Caco-2 (cell line): Measurements from ENCODE around the gene SLC6A6. TPM values are rescaled to one million over a fixed set of nuclear protein-coding genes. Genes with fewer than 3 reads are reported as not detected.

Source experiments
- BruUV-seq: library from RNA; stranded (reverse); fragments of 400-500 nt; replicated peaks from 2 replicates; lab custom pipeline; 2021; lab: Mats Ljungman, UMichigan
- CTCF ChIA-PET: fragments of 300-600 bp; sonication (Branson Sonifier 250); formaldehyde crosslinking; loops from one replicate; lab custom pipeline; 2022; ENCODE audit warnings: antibody characterized with exemption; lab: Charles Lee
- POLR2A ChIA-PET: fragments of 300-600 bp; sonication (Branson Sonifier 250); formaldehyde crosslinking; loops from one replicate; lab custom pipeline; 2022; ENCODE audit warnings: antibody characterized with exemption; lab: Charles Lee
- DNase-seq, 2 experiments: peaks; one replicate each; pipeline versions ENCODE4 v3.0.0 to v3.0.0-alpha.2; 2020 to 2022
- H3K27me3 ChIP-seq: replicated peaks from 2 replicates; pipeline ENCODE4 v1.6.0; 2011; ENCODE audit warnings: low read length; ENCODE audit not compliant: control insufficient read depth, insufficient read depth
- H3K36me3 ChIP-seq: 2 replicates; pipeline ENCODE4 v1.5.1; 2011; ENCODE audit warnings: low read length; ENCODE audit not compliant: control insufficient read depth, insufficient read depth
- H3K4me1 ChIP-seq: fragments of 250-450 bp; sonication (Bioruptor Pico); 2 replicates; pipeline ENCODE4 v1.5.1; 2020; ENCODE audit warnings: mild to moderate bottlenecking
- H3K4me3 ChIP-seq: 2 replicates; pipeline ENCODE4 v1.5.1; 2011; ENCODE audit warnings: low read depth, mild to moderate bottlenecking, control low read depth, low read length
- H3K9me3 ChIP-seq: fragments of 250-450 bp; sonication (Bioruptor Pico); 2 replicates; pipeline ENCODE4 v1.5.1; 2020; ENCODE audit warnings: mild to moderate bottlenecking, moderate library complexity
- H3K27ac Mint-ChIP-seq: one replicate; pipeline ENCODE4 v1.8.0; 2022; ENCODE audit warnings: mixed read lengths; ENCODE audit not compliant: unreplicated experiment
- H3K27me3 Mint-ChIP-seq: one replicate; pipeline ENCODE4 v1.8.0; 2022; ENCODE audit warnings: mixed read lengths; ENCODE audit not compliant: insufficient read depth, unreplicated experiment
- H3K36me3 Mint-ChIP-seq: one replicate; pipeline ENCODE4 v1.8.0; 2022; ENCODE audit warnings: mild to moderate bottlenecking, mixed read lengths; ENCODE audit not compliant: insufficient read depth, unreplicated experiment
- H3K4me1 Mint-ChIP-seq: one replicate; pipeline ENCODE4 v1.8.0; 2022; ENCODE audit warnings: low read depth, mixed read lengths; ENCODE audit not compliant: unreplicated experiment
- H3K4me3 Mint-ChIP-seq: one replicate; pipeline ENCODE4 v1.8.0; 2022; ENCODE audit warnings: mild to moderate bottlenecking, moderate library complexity, mixed read lengths; ENCODE audit not compliant: unreplicated experiment
- H3K9me3 Mint-ChIP-seq: one replicate; pipeline ENCODE4 v1.8.0; 2022; ENCODE audit warnings: mixed read lengths; ENCODE audit not compliant: unreplicated experiment
- CTCF ChIP-seq, 2 experiments: fragments of 200-600 bp in 1 of 2; IDR thresholded peaks; 1 replicate in 1 of 2; 2 replicates in 1 of 2; pipeline versions ENCODE4 v1.5.1 to v1.8.0; 2011 to 2022; ENCODE audit warnings: antibody characterized with exemption in 1 of 2, control low read depth in 1 of 2, inconsistent platforms in 1 of 2, low read depth in 1 of 2, low read length in 1 of 2, mild to moderate bottlenecking in 1 of 2, moderate library complexity in 1 of 2; ENCODE audit not compliant: insufficient read depth in 1 of 2, severe bottlenecking in 1 of 2, unreplicated experiment in 1 of 2
- intact Hi-C: fragments of 100-400 bp; cut with micrococcal nuclease; formaldehyde crosslinking; loops from one replicate; pipeline ENCODE4 v1.10.0; 2022; ENCODE audit not compliant: unreplicated experiment
- total RNA-seq: library from RNA; stranded (reverse); gene quantifications from 2 replicates; pipeline ENCODE4 v1.2.3, GENCODE V29; 2022

SLC6A6 gene
- total RNA-seq, 1 experiment from 2014 or later = 49.6 TPM

- CTCF ChIA-PET = no interaction called here
Observed at GRCh38 chr3:14452740-14453710, 50.6 kb downstream of the SLC6A6 start.

GRCh38 chr3:14453876-14454638, 51.7 kb downstream of the SLC6A6 start:
- Histone ChIP-seq H3K27me3 (no peaks in the 10 kb centered on the region), H3K9me3 (no peaks in the 10 kb centered on the region), H3K36me3 (peaks cover 2% of the 10 kb centered on the region), H3K4me3 (no peak overlapping the region), H3K4me1 (no peaks in the 10 kb centered on the region)
- Mint-ChIP-seq H3K27ac (no peak overlapping the region), H3K27me3 (no peaks in the 10 kb centered on the region), H3K9me3 (no peaks in the 10 kb centered on the region), H3K4me3 (no peak overlapping the region), H3K4me1 (no peaks in the 10 kb centered on the region), H3K36me3 (peaks cover 65% of the 10 kb centered on the region)
- no TSS peak for BruUV-seq
- TF ChIP-seq CTCF (IDR thresholded peaks at IDR 0.05; ENCODE audit: insufficient read depth in 1 of 2, low read depth in 1 of 2, low read length in 1 of 2, severe bottlenecking in 1 of 2, unreplicated experiment in 1 of 2) = no peak
- ChIA-PET CTCF (no interaction called here), POLR2A (interaction anchor here (0.5 kb wide), 1 partner anchor 1485 kb away, joined by 3 read pairs; no protein-coding TSS in a partner anchor)
- DNase-seq = no peak
- intact Hi-C loops = no loop called here

More at GRCh38 chr3:14452740-14453710, 50.6 kb downstream of the SLC6A6 start:
- H3K4me3 Mint-ChIP-seq = no peak overlapping the region
- DNase-seq = no peak
- no peak overlapping the region for H3K27ac Mint-ChIP-seq
- BruUV-seq = no TSS peak
- no peaks in the 10 kb centered on the region for H3K27me3 Mint-ChIP-seq
- peaks cover 6% of the 10 kb centered on the region for H3K36me3 ChIP-seq
- H3K4me3 ChIP-seq = no peak overlapping the region
- no peaks in the 10 kb centered on the region for H3K9me3 Mint-ChIP-seq
- intact Hi-C loops = no loop called here
- H3K4me1 Mint-ChIP-seq = no peaks in the 10 kb centered on the region
- H3K27me3 ChIP-seq = no peaks in the 10 kb centered on the region
- H3K4me1 ChIP-seq = no peaks in the 10 kb centered on the region
- no peak for TF ChIP-seq CTCF (IDR thresholded peaks at IDR 0.05; ENCODE audit: insufficient read depth in 1 of 2, low read depth in 1 of 2, low read length in 1 of 2, severe bottlenecking in 1 of 2, unreplicated experiment in 1 of 2)
- H3K36me3 Mint-ChIP-seq = peaks cover 69% of the 10 kb centered on the region
- H3K9me3 ChIP-seq = no peaks in the 10 kb centered on the region
- POLR2A ChIA-PET = no interaction called here

- peaks cover 2% of the 10 kb centered on the region for H3K36me3 ChIP-seq
- no peak overlapping the region for H3K27ac Mint-ChIP-seq
- H3K4me3 ChIP-seq = no peak overlapping the region
- no peaks in the 10 kb centered on the region for H3K4me1 Mint-ChIP-seq
- ChIA-PET POLR2A (interaction anchor here (0.5 kb wide), 1 partner anchor 1486 kb away, joined by 3 read pairs; no protein-coding TSS in a partner anchor), CTCF (no interaction called here)
- no peaks in the 10 kb centered on the region for H3K4me1 ChIP-seq
- no TSS peak for BruUV-seq
- TF ChIP-seq CTCF (IDR thresholded peaks at IDR 0.05; ENCODE audit: insufficient read depth in 1 of 2, low read depth in 1 of 2, low read length in 1 of 2, severe bottlenecking in 1 of 2, unreplicated experiment in 1 of 2) = no peak
- no peak for DNase-seq
- H3K9me3 ChIP-seq = no peaks in the 10 kb centered on the region
- peaks cover 67% of the 10 kb centered on the region for H3K36me3 Mint-ChIP-seq
- no peaks in the 10 kb centered on the region for H3K27me3 ChIP-seq
- intact Hi-C loops = no loop called here
- no peaks in the 10 kb centered on the region for H3K27me3 Mint-ChIP-seq
- no peaks in the 10 kb centered on the region for H3K9me3 Mint-ChIP-seq
- no peak overlapping the region for H3K4me3 Mint-ChIP-seq
Observed at GRCh38 chr3:14454639-14455310, 52.4 kb downstream of the SLC6A6 start.
